Upper lobe of left lung (tissue), 6 donors: ENCODE data around the gene TMTC2. TPM values are rescaled to one million over a fixed set of nuclear protein-coding genes. Genes with fewer than 3 reads are reported as not detected.
"Not testable (repeated sequence)": the region's sequence is repeated elsewhere in the genome, so short reads cannot be mapped to it uniquely, and the experiment has no call there.

Source experiments
- ATAC-seq, 2 donors: fragments of 200-7000 bp; cut with Tn5 transposase; one replicate each; pipeline ENCODE4 v1.9.1; 2022; ENCODE audit warnings: mild to moderate bottlenecking in 2 of 2, moderate library complexity in 2 of 2; ENCODE audit not compliant: low FRiP score in 2 of 2
- DNase-seq, 2 donors: peaks; one replicate each; pipeline ENCODE4 v3.0.0-alpha.2; 2019 to 2020
- H3K27ac ChIP-seq, 4 donors: fragments of 200-600 bp; sonication (generic); one replicate each; pipeline ENCODE4 v1.5.1; 2016 to 2019
- H3K27me3 ChIP-seq, 4 donors: fragments of 200-600 bp; sonication (generic); one replicate each; pipeline ENCODE4 v1.5.1; 2017 to 2019
- H3K36me3 ChIP-seq, 4 donors: fragments of 200-600 bp; sonication (generic); one replicate each; pipeline ENCODE4 v1.5.1; 2016 to 2019
- H3K4me1 ChIP-seq, 4 donors: fragments of 200-600 bp; sonication (generic); one replicate each; pipeline ENCODE4 v1.5.1; 2018 to 2019
- H3K4me3 ChIP-seq, 4 donors: fragments of 200-600 bp; sonication (generic); one replicate each; pipeline ENCODE4 v1.5.1; 2017 to 2019; ENCODE audit warnings: mild to moderate bottlenecking in 2 of 4, moderate library complexity in 1 of 4
- H3K9me3 ChIP-seq, 4 donors: fragments of 200-600 bp; sonication (generic); one replicate each; pipeline ENCODE4 v1.5.1; 2018 to 2019
- EP300 ChIP-seq, 4 donors: sonication (generic); formaldehyde crosslinking; IDR thresholded peaks; one replicate each; pipeline ENCODE4 v1.5.1; 2017; ENCODE audit warnings: antibody characterized with exemption in 4 of 4, control low read depth in 2 of 4
- POLR2A ChIP-seq, 4 donors: fragments of 450-650 bp; IDR thresholded peaks; one replicate each; pipeline ENCODE4 v1.5.1; 2016 to 2017; ENCODE audit warnings: antibody characterized with exemption in 4 of 4, mild to moderate bottlenecking in 2 of 4
- POLR2AphosphoS5 ChIP-seq, 2 donors: sonication (generic); formaldehyde crosslinking; IDR thresholded peaks; one replicate each; pipeline ENCODE4 v1.5.1; 2017; ENCODE audit warnings: antibody characterized with exemption in 2 of 2
- WGBS, 2 donors: methylation state at CpG; one replicate each; pipeline ENCODE4 v1.1.5; 2017 to 2018; 5-methylcytosine and 5-hydroxymethylcytosine counted together
- total RNA-seq, 6 donors: library from RNA; depleted of rRNA in 4 of 6; stranded (reverse); fragments of >200 nt in 4 of 6; gene quantifications; one replicate each; pipeline versions ENCODE4 v1.1.0 to v1.2.1, GENCODE V29; 2016 to 2021
- TF ChIP-seq, protein P1 (sequence below), 6 experiments: fragments of 450-650 bp in 4 of 6; fragments of 200-600 bp in 2 of 6; sonication (generic) in 2 of 6; IDR thresholded peaks; one replicate each; pipeline ENCODE4 v1.5.1; 2016 to 2019; ENCODE audit warnings: antibody characterized with exemption in 6 of 6
- donor health status: DM: no; HTN: no; CAD: no; lungs with moderate emphysema.
- donor health status: DM: no; HTN: yes; CAD: no; lungs with severe emphysema.

The TMTC2 gene
- total RNA-seq, 6 donors from 2014 or later = 21.2 to 37.7 (median 26.8) TPM

DNA sequence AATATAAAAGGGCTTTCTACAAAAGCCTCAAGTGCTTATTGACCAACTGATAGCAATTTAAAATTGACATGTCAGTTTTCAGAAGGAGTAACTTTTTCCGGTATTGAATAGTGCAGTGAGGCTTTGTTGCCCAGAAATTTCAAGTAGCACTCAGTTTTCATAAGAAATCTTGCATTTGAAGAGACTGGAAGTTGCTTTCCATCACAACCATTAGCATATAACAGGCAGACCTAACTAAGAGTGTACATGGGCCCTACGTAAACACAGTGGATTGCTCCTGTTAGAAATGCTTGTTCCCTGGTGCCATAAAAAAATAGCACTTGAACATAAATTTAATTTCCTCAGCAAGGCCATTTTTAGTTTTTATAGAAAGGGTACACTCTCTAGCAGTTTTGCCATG is 117.9 kb downstream of the TMTC2 start:
- no peak overlapping the region for H3K4me3 ChIP-seq
- no peak for ATAC-seq
- TF ChIP-seq EP300 (IDR thresholded peaks at IDR 0.05) (no peak), POLR2A (IDR thresholded peaks at IDR 0.05) (no peak), POLR2AphosphoS5 (IDR thresholded peaks at IDR 0.05) (no peak)
- TF ChIP-seq, protein P1, sequence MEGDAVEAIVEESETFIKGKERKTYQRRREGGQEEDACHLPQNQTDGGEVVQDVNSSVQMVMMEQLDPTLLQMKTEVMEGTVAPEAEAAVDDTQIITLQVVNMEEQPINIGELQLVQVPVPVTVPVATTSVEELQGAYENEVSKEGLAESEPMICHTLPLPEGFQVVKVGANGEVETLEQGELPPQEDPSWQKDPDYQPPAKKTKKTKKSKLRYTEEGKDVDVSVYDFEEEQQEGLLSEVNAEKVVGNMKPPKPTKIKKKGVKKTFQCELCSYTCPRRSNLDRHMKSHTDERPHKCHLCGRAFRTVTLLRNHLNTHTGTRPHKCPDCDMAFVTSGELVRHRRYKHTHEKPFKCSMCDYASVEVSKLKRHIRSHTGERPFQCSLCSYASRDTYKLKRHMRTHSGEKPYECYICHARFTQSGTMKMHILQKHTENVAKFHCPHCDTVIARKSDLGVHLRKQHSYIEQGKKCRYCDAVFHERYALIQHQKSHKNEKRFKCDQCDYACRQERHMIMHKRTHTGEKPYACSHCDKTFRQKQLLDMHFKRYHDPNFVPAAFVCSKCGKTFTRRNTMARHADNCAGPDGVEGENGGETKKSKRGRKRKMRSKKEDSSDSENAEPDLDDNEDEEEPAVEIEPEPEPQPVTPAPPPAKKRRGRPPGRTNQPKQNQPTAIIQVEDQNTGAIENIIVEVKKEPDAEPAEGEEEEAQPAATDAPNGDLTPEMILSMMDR (IDR thresholded peaks at IDR 0.05) = no peak
- DNase-seq = no peak
- H3K36me3 ChIP-seq = no peaks in the 10 kb centered on the region
- H3K27me3 ChIP-seq = no peaks in the 10 kb centered on the region
- H3K9me3 ChIP-seq = no peaks in the 10 kb centered on the region
- WGBS, 2 donors = 58 to 76% methylated on average over 2 of the region's 2 CpGs
- no peaks in the 10 kb centered on the region for H3K4me1 ChIP-seq
- peak overlapping the region in 2 of 4 donors; percentile 0 to 1 for H3K27ac ChIP-seq

DNA sequence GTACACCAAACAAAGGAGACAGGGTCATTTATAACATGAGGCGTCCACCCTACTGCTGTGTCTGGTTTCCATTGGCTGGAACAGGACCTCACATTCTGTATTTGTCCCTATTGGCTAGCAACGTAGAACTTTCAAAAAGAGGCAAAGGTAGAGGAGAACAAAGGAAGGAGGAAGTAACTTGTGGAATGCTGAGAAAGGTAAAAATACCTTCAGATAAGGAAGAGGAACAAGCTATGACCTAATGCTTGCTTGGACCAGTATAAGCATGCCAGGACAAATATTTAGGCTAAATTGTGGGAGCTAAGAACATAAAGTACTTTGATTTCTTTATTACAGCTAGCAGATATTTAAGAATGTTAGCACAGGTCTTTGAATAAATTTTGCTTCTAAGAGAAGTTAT is 118.3 kb downstream of the TMTC2 start:
- peak overlapping the region in 2 of 4 donors; percentile 0 to 8 for H3K27ac ChIP-seq
- not testable (repeated sequence) for ATAC-seq, H3K4me3 ChIP-seq, H3K9me3 ChIP-seq, H3K4me1 ChIP-seq, H3K27me3 ChIP-seq, DNase-seq, H3K36me3 ChIP-seq
- 57 to 59% methylated on average over 2 of the region's 2 CpGs for whole genome bisulfite sequencing, 2 donors

GRCh38 chr12:82805812-82806497 is 119.2 kb downstream of the TMTC2 start:
- ATAC-seq = no peak
- no peaks in the 10 kb centered on the region for H3K4me1 ChIP-seq
- 87 to 90% methylated on average over 4 of the region's 4 CpGs for WGBS, 2 donors

GRCh38 chr12:82807132-82807737 is 120.5 kb downstream of the TMTC2 start:
- no peak overlapping the region for H3K4me3 ChIP-seq
- no peaks in the 10 kb centered on the region for H3K27me3 ChIP-seq
- no peaks in the 10 kb centered on the region for H3K4me1 ChIP-seq
- H3K9me3 ChIP-seq = no peaks in the 10 kb centered on the region
- H3K36me3 ChIP-seq = no peaks in the 10 kb centered on the region
- ATAC-seq = no peak
- TF ChIP-seq EP300 (IDR thresholded peaks at IDR 0.05) = no peak
- TF ChIP-seq POLR2A (IDR thresholded peaks at IDR 0.05) = no peak
- no peak for TF ChIP-seq POLR2AphosphoS5 (IDR thresholded peaks at IDR 0.05)
- TF ChIP-seq, protein P1 (IDR thresholded peaks at IDR 0.05) = no peak
- no peak overlapping the region for H3K27ac ChIP-seq
- no peak for DNase-seq

More at GRCh38 chr12:82805812-82806497, 119.2 kb downstream of the TMTC2 start:
- no peaks in the 10 kb centered on the region for H3K9me3 ChIP-seq
- H3K4me3 ChIP-seq = no peak overlapping the region
- no peak for DNase-seq
- no peaks in the 10 kb centered on the region for H3K36me3 ChIP-seq
- peak overlapping the region in 1 of 4 donors; percentile 8 for H3K27ac ChIP-seq
- H3K27me3 ChIP-seq = no peaks in the 10 kb centered on the region
- TF ChIP-seq, protein P1 (IDR thresholded peaks at IDR 0.05) = no peak
- TF ChIP-seq POLR2A (IDR thresholded peaks at IDR 0.05) (no peak), EP300 (IDR thresholded peaks at IDR 0.05) (no peak), POLR2AphosphoS5 (IDR thresholded peaks at IDR 0.05) (no peak)

GRCh38 chr12:82810568-82810967 is 123.9 kb downstream of the TMTC2 start:
- TF ChIP-seq POLR2AphosphoS5 (IDR thresholded peaks at IDR 0.05) (no peak), POLR2A (IDR thresholded peaks at IDR 0.05) (no peak), EP300 (IDR thresholded peaks at IDR 0.05) (no peak)
- TF ChIP-seq, protein P1 (IDR thresholded peaks at IDR 0.05) = no peak

More at GRCh38 chr12:82810568-82810967, 123.9 kb downstream of the TMTC2 start:
- no peaks in the 10 kb centered on the region for H3K4me1 ChIP-seq
- no peak overlapping the region for H3K4me3 ChIP-seq
- no peak overlapping the region for H3K27ac ChIP-seq
- no peaks in the 10 kb centered on the region for H3K27me3 ChIP-seq
- WGBS, 2 donors = 92% methylated on average over 5 of the region's 5 CpGs
- no peak for DNase-seq
- no peaks in the 10 kb centered on the region for H3K36me3 ChIP-seq
- no peaks in the 10 kb centered on the region for H3K9me3 ChIP-seq
- no peak for ATAC-seq
